D721Med (cell line): ENCODE results near the gene CNOT4.

Experiments
- DNase-seq: peaks from one replicate; pipeline ENCODE4 v3.0.0; 2011; ENCODE audit warnings: low spot score; ENCODE audit not compliant: insufficient read length
- FAIRE-seq: peaks from 2 replicates; lab custom pipeline; 2011; peaks lifted over from hg19 to GRCh38; lab: Jason Lieb, UNC
- CTCF ChIP-seq: IDR thresholded peaks from 2 replicates; pipeline ENCODE4 v1.5.1; 2012; ENCODE audit warnings: mild to moderate bottlenecking, control low read depth; ENCODE audit not compliant: insufficient read depth; ENCODE audit errors: missing control alignments

CNOT4 gene

GRCh38 chr7:135348493-135348892 is 161.4 kb downstream of the CNOT4 start:
- FAIRE-seq, result no peak
- no peak for DNase-seq
- TF ChIP-seq CTCF, result no peak

- FAIRE-seq (no peak), DNase-seq (no peak)
- no peak for TF ChIP-seq CTCF
These were observed 166.5 kb downstream of the CNOT4 start for GRCh38 chr7:135343361-135343760.

- TF ChIP-seq CTCF, result no peak
- DNase-seq, result no peak
- FAIRE-seq, result no peak
These were observed 167.0 kb downstream of the CNOT4 start for GRCh38 chr7:135342887-135343286.

- no peak for TF ChIP-seq CTCF
- DNase-seq (no peak), FAIRE-seq (no peak)
These were observed 168.9 kb downstream of the CNOT4 start for GRCh38 chr7:135341049-135341448.

GRCh38 chr7:135337977-135338550 is 171.8 kb downstream of the CNOT4 start:
- FAIRE-seq, result no peak
- no peak for TF ChIP-seq CTCF
- no peak for DNase-seq

- FAIRE-seq (no peak), DNase-seq (no peak)
- TF ChIP-seq CTCF, result no peak
These were observed 172.4 kb downstream of the CNOT4 start for GRCh38 chr7:135337506-135337905.

- FAIRE-seq (no peak), DNase-seq (peak; percentile 38)
- peak; percentile 76 for TF ChIP-seq CTCF
These were observed 174.2 kb downstream of the CNOT4 start for GRCh38 chr7:135335628-135336139.
